ENCODE measurements around the gene FAM174C.

Gene FAM174C

GRCh38 chr19:1250437-1251260 is 24.7 kb upstream of the FAM174C start:
- H3K27me3 ChIP-seq (ENCODE audit: low read depth, low read length) = no peaks in the 10 kb centered on the region
- H3K9ac ChIP-seq (ENCODE audit: low read length) = peak overlapping the region; percentile 98
- H4K20me1 ChIP-seq (ENCODE audit: insufficient read depth, low read length) = peaks cover 11% of the 10 kb centered on the region; the same call in 1 of the 2 replicates
- H3K79me2 ChIP-seq (ENCODE audit: low read length) = peaks cover 60% of the 10 kb centered on the region
- peak overlapping the region; percentile 88 for H3K4me3 ChIP-seq (ENCODE audit: low read length)
- no peak overlapping the region for H2AFZ ChIP-seq (ENCODE audit: low read depth, low read length)
- H3K4me1 ChIP-seq (ENCODE audit: low read length) = peaks cover 27% of the 10 kb centered on the region
- TF ChIP-seq EZH2phosphoT487 (IDR thresholded peaks at IDR 0.05; ENCODE audit: low read depth) = no peak
- TF ChIP-seq, protein P1, sequence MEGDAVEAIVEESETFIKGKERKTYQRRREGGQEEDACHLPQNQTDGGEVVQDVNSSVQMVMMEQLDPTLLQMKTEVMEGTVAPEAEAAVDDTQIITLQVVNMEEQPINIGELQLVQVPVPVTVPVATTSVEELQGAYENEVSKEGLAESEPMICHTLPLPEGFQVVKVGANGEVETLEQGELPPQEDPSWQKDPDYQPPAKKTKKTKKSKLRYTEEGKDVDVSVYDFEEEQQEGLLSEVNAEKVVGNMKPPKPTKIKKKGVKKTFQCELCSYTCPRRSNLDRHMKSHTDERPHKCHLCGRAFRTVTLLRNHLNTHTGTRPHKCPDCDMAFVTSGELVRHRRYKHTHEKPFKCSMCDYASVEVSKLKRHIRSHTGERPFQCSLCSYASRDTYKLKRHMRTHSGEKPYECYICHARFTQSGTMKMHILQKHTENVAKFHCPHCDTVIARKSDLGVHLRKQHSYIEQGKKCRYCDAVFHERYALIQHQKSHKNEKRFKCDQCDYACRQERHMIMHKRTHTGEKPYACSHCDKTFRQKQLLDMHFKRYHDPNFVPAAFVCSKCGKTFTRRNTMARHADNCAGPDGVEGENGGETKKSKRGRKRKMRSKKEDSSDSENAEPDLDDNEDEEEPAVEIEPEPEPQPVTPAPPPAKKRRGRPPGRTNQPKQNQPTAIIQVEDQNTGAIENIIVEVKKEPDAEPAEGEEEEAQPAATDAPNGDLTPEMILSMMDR (IDR thresholded peaks at IDR 0.05; ENCODE audit: low read depth, low read length) = no peak
- H3K27ac ChIP-seq (ENCODE audit: low read length) = peak overlapping the region; percentile 92
- H3K36me3 ChIP-seq (replicated peaks; ENCODE audit: low read depth, low read length) = peaks cover 39% of the 10 kb centered on the region
- H3K4me2 ChIP-seq (ENCODE audit: low read length) = peak overlapping the region; percentile 100
- no peaks in the 10 kb centered on the region for H3K9me3 ChIP-seq (ENCODE audit: insufficient read depth, low read length)

DNA sequence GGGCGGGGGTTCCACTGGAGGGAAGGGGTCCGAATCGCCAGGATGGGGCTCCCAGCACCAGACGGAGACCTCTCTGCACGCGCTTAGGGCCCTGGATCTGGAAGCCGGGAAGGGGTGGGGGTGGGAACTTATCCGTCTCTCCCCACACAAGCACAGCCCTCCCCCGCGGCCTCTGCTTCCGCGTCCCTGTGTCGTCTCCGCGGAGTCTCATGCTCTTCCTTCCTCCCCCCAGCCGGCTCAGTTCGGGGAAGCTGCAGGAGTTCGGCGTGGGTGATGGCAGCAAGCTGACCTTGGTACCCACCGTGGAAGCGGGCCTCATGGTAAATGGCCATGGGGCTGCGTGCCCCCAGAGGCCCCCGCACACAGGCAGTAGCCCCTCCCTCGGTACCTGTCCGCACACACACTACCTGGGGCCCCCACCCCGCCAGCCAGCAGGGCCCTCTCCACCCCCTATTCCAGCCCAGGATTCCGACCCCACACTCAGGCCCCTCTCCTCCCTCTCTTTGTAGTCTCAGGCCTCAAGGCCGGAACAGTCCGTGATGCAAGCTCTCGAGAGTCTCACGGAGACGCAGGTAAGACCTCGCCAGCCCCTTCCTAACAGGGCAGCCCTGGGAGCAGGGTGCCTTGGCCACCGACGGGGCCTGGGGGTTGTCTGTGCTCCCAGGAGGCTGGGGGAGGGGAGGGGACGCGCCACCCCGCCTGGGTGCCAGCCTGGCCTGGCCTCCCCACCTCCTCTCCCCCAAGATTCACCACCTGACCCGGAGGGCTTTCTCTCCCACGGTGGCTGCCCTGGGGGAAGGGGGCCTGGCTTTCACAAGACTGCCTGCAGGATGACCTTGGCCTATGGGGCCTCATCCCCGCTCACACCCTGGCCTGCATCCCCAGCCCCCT is 23.8 kb upstream of the FAM174C start:
- Histone ChIP-seq H3K79me2 (ENCODE audit: low read length) (peaks cover 61% of the 10 kb centered on the region), H4K20me1 (ENCODE audit: insufficient read depth, low read length) (peaks cover 11% of the 10 kb centered on the region; the same call in 1 of the 2 replicates), H3K27ac (ENCODE audit: low read length) (peak overlapping the region; percentile 92), H3K4me2 (ENCODE audit: low read length) (peak overlapping the region; percentile 100), H3K4me1 (ENCODE audit: low read length) (peaks cover 27% of the 10 kb centered on the region), H2AFZ (ENCODE audit: low read depth, low read length) (no peak overlapping the region), H3K9ac (ENCODE audit: low read length) (peak overlapping the region; percentile 98), H3K36me3 (replicated peaks; ENCODE audit: low read depth, low read length) (peaks cover 44% of the 10 kb centered on the region), H3K4me3 (ENCODE audit: low read length) (peak overlapping the region; percentile 88), H3K27me3 (ENCODE audit: low read depth, low read length) (no peaks in the 10 kb centered on the region), H3K9me3 (ENCODE audit: insufficient read depth, low read length) (no peaks in the 10 kb centered on the region)
- TF ChIP-seq, protein P1 (IDR thresholded peaks at IDR 0.05; ENCODE audit: low read depth, low read length) = no peak
- TF ChIP-seq EZH2phosphoT487 (IDR thresholded peaks at IDR 0.05; ENCODE audit: low read depth) = no peak

GRCh38 chr19:1252221-1252820 is 23.0 kb upstream of the FAM174C start:
- Histone ChIP-seq H3K4me3 (ENCODE audit: low read length) (peak overlapping the region; percentile 88), H3K4me1 (ENCODE audit: low read length) (peaks cover 27% of the 10 kb centered on the region), H3K27ac (ENCODE audit: low read length) (peak overlapping the region; percentile 92), H4K20me1 (ENCODE audit: insufficient read depth, low read length) (peaks cover 11% of the 10 kb centered on the region; the same call in 1 of the 2 replicates), H3K79me2 (ENCODE audit: low read length) (peaks cover 61% of the 10 kb centered on the region), H3K36me3 (replicated peaks; ENCODE audit: low read depth, low read length) (peaks cover 49% of the 10 kb centered on the region), H3K27me3 (ENCODE audit: low read depth, low read length) (no peaks in the 10 kb centered on the region), H3K9ac (ENCODE audit: low read length) (peak overlapping the region; percentile 98), H3K4me2 (ENCODE audit: low read length) (peak overlapping the region; percentile 100), H3K9me3 (ENCODE audit: insufficient read depth, low read length) (no peaks in the 10 kb centered on the region), H2AFZ (ENCODE audit: low read depth, low read length) (no peak overlapping the region)
- no peak for TF ChIP-seq EZH2phosphoT487 (IDR thresholded peaks at IDR 0.05; ENCODE audit: low read depth)
- TF ChIP-seq, protein P1 (IDR thresholded peaks at IDR 0.05; ENCODE audit: low read depth, low read length) = no peak

Data from OCI-LY3 (cell line).